Nephron progenitor cell (in vitro differentiated cells): Measurements from ENCODE around the gene TEX261.
A peak's percentile ranks its signal among the peaks of the same experiment; 100 is the strongest.

Experiments
- DNase-seq: peaks from one replicate; pipeline ENCODE4 v3.0.0; 2021
- H3K27ac Mint-ChIP-seq: 2 replicates; pipeline ENCODE4 v1.8.0; 2021; ENCODE audit warnings: mild to moderate bottlenecking, moderate library complexity, mixed read lengths
- H3K27me3 Mint-ChIP-seq: 2 replicates; pipeline ENCODE4 v1.8.0; 2021; ENCODE audit warnings: mild to moderate bottlenecking, low read depth, mixed read lengths; ENCODE audit not compliant: poor library complexity
- H3K36me3 Mint-ChIP-seq: 2 replicates; pipeline ENCODE4 v1.8.0; 2021; ENCODE audit warnings: low read depth, mixed read lengths
- H3K4me1 Mint-ChIP-seq: 2 replicates; pipeline ENCODE4 v1.8.0; 2021; ENCODE audit warnings: mixed read lengths
- H3K4me3 Mint-ChIP-seq: 2 replicates; pipeline ENCODE4 v1.8.0; 2021; ENCODE audit warnings: mild to moderate bottlenecking, moderate library complexity, mixed read lengths
- H3K9me3 Mint-ChIP-seq: 2 replicates; pipeline ENCODE4 v1.8.0; 2021; ENCODE audit warnings: mild to moderate bottlenecking, moderate library complexity, mixed read lengths
- TF ChIP-seq, protein P1 (sequence below): fragments of 200-600 bp; sonication (generic); IDR thresholded peaks from 2 replicates; pipeline ENCODE4 v1.5.0; 2021; ENCODE audit warnings: antibody characterized with exemption

TEX261 gene

GRCh38 chr2:70939001-70939838 is 55.5 kb downstream of the TEX261 start:
- no peaks in the 10 kb centered on the region for H3K9me3 Mint-ChIP-seq
- H3K27me3 Mint-ChIP-seq, result peaks cover 40% of the 10 kb centered on the region
- TF ChIP-seq, protein P1, sequence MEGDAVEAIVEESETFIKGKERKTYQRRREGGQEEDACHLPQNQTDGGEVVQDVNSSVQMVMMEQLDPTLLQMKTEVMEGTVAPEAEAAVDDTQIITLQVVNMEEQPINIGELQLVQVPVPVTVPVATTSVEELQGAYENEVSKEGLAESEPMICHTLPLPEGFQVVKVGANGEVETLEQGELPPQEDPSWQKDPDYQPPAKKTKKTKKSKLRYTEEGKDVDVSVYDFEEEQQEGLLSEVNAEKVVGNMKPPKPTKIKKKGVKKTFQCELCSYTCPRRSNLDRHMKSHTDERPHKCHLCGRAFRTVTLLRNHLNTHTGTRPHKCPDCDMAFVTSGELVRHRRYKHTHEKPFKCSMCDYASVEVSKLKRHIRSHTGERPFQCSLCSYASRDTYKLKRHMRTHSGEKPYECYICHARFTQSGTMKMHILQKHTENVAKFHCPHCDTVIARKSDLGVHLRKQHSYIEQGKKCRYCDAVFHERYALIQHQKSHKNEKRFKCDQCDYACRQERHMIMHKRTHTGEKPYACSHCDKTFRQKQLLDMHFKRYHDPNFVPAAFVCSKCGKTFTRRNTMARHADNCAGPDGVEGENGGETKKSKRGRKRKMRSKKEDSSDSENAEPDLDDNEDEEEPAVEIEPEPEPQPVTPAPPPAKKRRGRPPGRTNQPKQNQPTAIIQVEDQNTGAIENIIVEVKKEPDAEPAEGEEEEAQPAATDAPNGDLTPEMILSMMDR, result no peak
- H3K36me3 Mint-ChIP-seq, result no peaks in the 10 kb centered on the region
- no peak overlapping the region for H3K27ac Mint-ChIP-seq
- H3K4me3 Mint-ChIP-seq, result no peak overlapping the region
- peak; percentile 41 for DNase-seq
- H3K4me1 Mint-ChIP-seq, result peaks cover 88% of the 10 kb centered on the region

- Mint-ChIP-seq H3K9me3 (no peaks in the 10 kb centered on the region), H3K4me1 (peaks cover 82% of the 10 kb centered on the region), H3K36me3 (no peaks in the 10 kb centered on the region), H3K27ac (no peak overlapping the region), H3K4me3 (peak overlapping the region; percentile 41), H3K27me3 (peaks cover 41% of the 10 kb centered on the region)
- no peak for DNase-seq
- TF ChIP-seq, protein P1, result no peak
Observed at GRCh38 chr2:70938586-70938950, 56.1 kb downstream of the TEX261 start.

- peaks cover 82% of the 10 kb centered on the region for H3K4me1 Mint-ChIP-seq
- no peaks in the 10 kb centered on the region for H3K9me3 Mint-ChIP-seq
- TF ChIP-seq, protein P1, result no peak
- peaks cover 43% of the 10 kb centered on the region for H3K27me3 Mint-ChIP-seq
- no peak overlapping the region for H3K27ac Mint-ChIP-seq
- peak overlapping the region; percentile 41 for H3K4me3 Mint-ChIP-seq
- DNase-seq, result no peak
- H3K36me3 Mint-ChIP-seq, result no peaks in the 10 kb centered on the region
Observed at GRCh38 chr2:70937866-70938585, 56.6 kb downstream of the TEX261 start.

- peaks cover 77% of the 10 kb centered on the region for H3K4me1 Mint-ChIP-seq
- H3K9me3 Mint-ChIP-seq, result no peaks in the 10 kb centered on the region
- H3K27ac Mint-ChIP-seq, result no peak overlapping the region
- no peak overlapping the region for H3K4me3 Mint-ChIP-seq
- TF ChIP-seq, protein P1, result no peak
- no peak for DNase-seq
- H3K36me3 Mint-ChIP-seq, result no peaks in the 10 kb centered on the region
- peaks cover 43% of the 10 kb centered on the region for H3K27me3 Mint-ChIP-seq
Observed at GRCh38 chr2:70936979-70937811, 57.5 kb downstream of the TEX261 start.

GRCh38 chr2:70936165-70936978 is 58.3 kb downstream of the TEX261 start:
- Mint-ChIP-seq H3K36me3 (no peaks in the 10 kb centered on the region), H3K4me3 (peak overlapping the region; percentile 42), H3K27ac (no peak overlapping the region), H3K4me1 (peaks cover 74% of the 10 kb centered on the region), H3K27me3 (peaks cover 35% of the 10 kb centered on the region), H3K9me3 (no peaks in the 10 kb centered on the region)
- DNase-seq, result no peak
- TF ChIP-seq, protein P1, result no peak
